Measurements from ENCODE around the gene ENPP7.

GRCh38 chr17:79702034-79702433 is 28.7 kb upstream of the ENPP7 start:
- TF ChIP-seq CTCF (IDR thresholded peaks at IDR 0.05) (no peak), POLR2A (IDR thresholded peaks at IDR 0.05) (no peak)

Measured in lower leg skin (tissue), 3 donors.